HPDE6-E6E7 (cell line): Measurements from ENCODE around the gene APOBEC3C.
"Not testable (repeated sequence)": the region's sequence is repeated elsewhere in the genome, so short reads cannot be mapped to it uniquely, and the experiment has no call there.

Experiments used
- DNase-seq: peaks from one replicate; pipeline ENCODE4 v3.0.0; 2011; ENCODE audit warnings: missing footprints; ENCODE audit errors: extremely low spot score

The APOBEC3C gene

DNA sequence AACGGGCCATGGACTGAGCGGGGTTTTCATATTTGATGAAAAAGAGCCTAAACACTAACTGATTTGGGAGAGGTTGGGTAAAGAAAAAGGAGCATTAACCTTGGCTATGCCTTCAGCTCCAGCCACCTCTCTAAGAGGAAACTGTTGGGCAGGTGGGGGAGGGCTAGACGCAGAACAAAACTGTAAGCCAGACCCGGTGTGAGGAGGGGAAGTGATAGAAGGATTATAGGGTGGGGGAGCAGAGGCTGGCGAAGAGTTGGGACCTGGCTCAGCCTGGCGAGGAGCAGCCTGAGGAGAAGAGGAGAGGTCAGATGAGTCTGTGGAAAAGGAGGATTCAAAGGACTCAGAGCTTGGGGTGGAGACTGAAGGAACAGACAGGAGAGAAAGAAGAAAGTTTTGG, 47.2 kb downstream of the APOBEC3C start:
- not testable (repeated sequence) for DNase-seq

DNA sequence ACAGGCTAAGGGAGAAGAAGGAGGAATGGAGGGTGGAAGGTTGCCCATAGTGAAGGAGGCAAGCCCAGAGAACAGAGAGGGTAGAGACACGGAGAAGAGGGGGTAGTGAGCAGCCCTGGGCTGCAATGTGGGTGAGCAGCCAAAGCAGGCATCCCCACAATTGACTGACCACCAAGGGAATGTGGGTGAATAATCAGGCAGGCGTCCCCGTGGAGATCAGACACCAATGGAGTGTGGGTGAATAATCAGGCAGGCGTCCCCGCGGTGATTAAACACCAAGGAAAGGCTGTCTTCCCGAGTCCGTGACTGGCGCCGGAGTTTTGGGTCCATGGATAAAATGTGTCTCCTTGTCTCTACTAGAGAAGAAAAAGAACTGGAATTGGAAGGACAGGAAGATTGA, 47.9 kb downstream of the APOBEC3C start:
- DNase-seq, result not testable (repeated sequence)

DNA sequence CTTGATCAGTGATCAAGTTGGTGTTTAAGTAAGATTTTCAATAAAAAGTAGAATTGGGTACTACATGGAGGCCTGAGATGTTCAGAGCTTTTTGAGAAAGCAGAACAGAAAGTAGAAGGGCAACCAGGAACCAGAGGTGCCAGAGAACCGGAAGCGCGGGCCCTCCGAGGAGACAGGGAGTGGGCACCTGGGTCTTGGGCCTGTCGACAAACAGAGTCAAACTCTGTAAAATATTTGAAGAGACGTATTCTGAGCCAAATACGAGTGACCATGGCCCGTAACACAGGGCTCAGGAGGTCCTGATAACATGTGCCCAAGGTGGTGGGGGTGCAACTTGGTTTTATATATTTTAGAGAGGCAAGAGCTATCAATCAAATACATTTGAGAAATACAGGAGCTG, 49.8 kb downstream of the APOBEC3C start:
- not testable (repeated sequence) for DNase-seq

DNA sequence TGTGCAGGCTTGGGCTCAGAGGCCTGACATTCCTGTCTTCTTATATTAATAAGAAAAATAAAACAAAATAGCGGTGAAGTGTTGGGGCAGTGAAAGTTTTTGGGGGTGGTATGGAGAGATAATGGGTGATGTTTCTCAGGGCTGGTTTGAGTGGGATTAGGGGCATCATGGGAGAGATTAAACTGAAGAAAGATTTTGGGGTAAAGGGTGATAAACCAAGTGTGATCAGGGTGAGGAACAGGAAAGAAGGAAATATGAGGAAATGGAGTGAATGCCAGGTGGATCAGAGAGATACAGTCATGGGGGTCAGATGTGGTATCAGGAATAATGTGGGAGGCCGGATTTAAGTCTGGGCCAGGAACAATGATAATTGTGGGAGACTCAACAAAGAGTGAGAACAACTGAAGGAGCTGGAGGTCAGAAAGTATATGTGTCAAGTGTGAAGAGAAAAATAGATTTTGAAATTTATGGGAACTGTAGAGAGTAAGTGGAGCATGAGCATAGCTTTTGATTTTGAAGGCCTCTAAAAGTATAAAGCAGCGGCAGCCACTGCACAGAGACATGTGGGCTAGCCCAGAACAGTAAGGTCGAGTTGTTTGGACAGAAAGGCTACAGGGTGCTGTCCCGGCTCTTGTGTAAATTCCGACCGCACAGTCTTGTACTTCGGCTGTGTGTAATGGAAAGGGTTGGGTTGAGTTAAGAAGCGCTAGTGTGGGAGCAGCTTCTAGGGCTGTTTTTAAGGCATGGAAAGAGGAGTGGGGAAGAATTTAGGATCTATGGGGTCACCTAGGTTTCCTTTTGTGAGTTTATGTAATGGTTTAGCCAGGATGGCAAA, 52.6 kb downstream of the APOBEC3C start:
- DNase-seq, result not testable (repeated sequence)

DNA sequence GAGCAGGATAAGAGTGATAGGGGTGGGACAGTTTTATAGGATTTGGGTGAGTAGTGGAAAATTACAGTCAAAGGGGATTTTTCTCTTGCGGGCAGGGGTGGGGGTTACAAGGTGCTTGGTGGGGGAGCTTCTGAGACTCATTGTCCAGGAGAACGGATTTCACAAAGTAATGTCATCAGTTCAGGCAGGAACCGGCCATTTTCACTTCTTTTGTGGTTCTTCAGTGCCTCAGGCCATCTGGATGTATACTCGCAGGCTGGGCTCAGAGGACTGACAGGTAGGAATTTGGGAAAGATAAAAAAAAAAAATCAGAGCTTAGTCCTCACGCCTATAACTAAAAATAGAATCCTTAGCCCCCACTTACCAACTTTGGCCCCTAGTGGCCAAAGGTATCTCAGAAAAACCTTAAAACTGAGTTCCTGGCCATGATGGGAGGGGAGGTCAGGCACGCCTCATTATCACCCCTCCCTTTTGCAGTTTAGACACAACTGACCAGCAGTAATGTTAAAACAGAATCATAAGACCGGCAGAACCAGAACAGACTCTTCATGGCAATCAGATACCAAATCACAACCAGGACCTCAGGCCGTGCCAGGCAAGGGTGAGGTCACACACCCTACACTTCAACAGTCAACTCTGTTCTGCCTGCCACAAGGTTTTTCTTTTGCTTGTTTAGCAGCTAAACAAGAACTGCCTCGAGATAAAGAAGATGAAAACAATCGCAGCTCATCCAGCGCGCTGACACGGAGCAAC, 54.2 kb downstream of the APOBEC3C start:
- DNase-seq, result no peak
